Diencephalon (tissue), 1 donor: ENCODE measurements around the gene TMEM163. TPM values are rescaled to one million over a fixed set of nuclear protein-coding genes. Genes with fewer than 3 reads are reported as not detected.

Experiments
- total RNA-seq: library from RNA; depleted of rRNA; stranded (reverse); fragments of >200 nt; gene quantifications from one replicate; pipeline ENCODE4 v1.2.3, GENCODE V29; 2014

TMEM163 gene
- 41.3 TPM for total RNA-seq

DNA sequence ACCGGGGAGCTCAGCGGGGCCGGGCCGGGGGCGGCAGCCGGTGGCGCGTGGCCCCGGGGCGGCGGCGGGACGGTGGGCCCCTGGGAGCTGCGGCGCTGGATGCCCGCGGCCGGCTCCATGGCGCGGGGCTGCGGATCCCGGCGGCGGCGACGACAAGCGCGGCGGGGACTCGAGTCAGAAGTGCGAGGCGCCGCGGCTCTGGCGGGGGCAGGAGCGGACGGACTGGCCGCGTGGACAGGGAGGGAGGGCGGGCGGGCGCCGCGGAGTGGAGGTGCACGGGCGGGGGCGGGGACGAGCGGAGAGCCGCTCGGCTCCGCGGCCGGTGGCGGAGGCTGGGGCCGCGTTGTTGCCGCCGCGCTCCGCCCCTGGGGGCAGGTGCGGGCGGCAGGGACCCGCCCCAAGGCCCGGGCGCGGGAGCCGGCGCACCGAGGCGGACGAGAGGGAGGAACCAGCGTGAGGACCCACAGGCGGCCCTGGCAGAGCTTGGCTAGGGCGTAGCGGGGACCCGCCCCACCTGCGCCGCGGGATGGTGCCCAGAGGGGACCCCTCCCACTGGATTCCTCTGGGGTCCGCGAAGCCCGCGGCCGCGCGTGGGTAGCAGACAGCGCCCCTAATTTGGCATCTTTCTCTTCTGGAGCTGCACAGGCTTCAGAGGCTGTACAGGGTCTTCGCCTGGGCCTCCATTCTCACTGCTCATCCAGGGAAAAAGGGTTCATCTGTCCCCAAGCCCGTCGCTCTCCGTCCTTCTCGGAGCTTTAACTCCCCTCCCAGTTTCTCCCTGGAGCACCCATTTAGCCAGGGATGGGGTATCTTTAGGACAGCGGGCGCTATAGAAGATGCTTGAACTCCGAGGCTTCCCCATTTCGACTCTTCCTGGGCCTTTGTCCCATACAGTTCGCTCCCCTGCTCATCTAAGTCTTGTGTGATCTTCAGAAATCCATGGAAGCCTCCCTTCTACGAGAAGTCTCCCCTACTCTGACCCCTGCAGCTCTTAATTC is at the start of gene TMEM163:
Gene TMEM163, minus strand, starts transcription at position 184 of the 998 bp plus-strand sequence.

Other genes with a start within 250 kb of the TMEM163 start
- not detected for gene ACMSD, start 119.6 kb upstream of the TMEM163 start, total RNA-seq
- 74.3 TPM for gene CCNT2, start 199.8 kb upstream of the TMEM163 start, total RNA-seq